Measurements from ENCODE around the gene VPS33A. TPM values are rescaled to one million over a fixed set of nuclear protein-coding genes. Genes with fewer than 3 reads are reported as not detected.
A peak's percentile ranks its signal among the peaks of the same experiment; 100 is the strongest.
"Not testable (repeated sequence)": the region's sequence is repeated elsewhere in the genome, so short reads cannot be mapped to it uniquely, and the experiment has no call there.

The VPS33A gene
- polyA plus RNA-seq, 1 donor: 20.8 TPM

DNA sequence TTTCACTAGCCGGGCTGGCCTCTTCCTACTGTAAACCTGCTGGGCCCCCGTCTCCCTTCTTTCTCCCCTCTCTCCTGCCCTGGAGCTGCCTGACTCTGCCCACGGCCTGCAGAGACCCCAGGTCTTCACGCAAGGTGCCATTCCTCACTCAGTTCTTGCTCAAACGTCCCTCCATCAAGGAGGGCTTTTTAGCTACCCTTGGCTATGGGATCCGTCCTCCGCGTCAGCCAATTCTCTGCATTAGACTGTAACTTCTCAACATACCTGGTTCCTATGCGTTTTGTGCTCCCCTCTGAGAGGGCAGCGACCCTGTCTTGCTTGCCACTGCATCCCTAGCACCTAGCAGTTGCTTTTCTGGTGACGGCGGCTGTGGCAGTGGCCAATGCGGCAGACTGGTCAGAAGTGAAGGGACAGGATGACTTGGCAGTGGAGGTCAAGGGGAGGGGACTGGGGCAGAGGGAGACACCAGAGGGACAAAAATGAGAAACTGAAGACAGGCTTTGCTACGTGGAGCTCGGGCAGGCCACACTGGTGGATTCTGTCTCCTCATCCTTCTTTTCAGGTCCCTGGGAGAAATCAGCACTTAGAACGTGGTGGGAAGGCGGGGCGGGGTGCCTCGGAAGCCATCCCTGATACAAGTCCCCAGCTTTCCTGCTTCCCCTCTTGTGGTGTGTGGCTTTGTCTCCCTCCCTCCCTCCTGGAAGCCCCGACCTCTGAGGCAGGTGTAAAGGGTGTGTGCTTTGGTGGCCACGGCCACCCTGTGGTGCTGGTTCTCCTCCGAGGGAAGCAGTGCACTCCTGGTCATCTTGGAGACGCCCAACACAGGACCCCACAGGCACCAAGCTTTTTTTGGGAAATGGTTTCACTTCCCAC, 61.0 kb downstream of the VPS33A start:
- DNase-seq: no peak

GRCh38 chr12:122204167-122205052, 61.9 kb downstream of the VPS33A start:
- DNase-seq: no peak

GRCh38 chr12:122203301-122204166, 62.8 kb downstream of the VPS33A start, which contains the start of gene B3GNT4:
TSS of gene B3GNT4 (plus strand) at chr12:122203709. CDS start at chr12:122204619, 910 bp downstream.
- peak; percentile 50 for DNase-seq

GRCh38 chr12:122202811-122203210, 63.5 kb downstream of the VPS33A start:
- not testable (repeated sequence) for DNase-seq

GRCh38 chr12:122202017-122202416, 64.3 kb downstream of the VPS33A start:
- no peak for DNase-seq

DNA sequence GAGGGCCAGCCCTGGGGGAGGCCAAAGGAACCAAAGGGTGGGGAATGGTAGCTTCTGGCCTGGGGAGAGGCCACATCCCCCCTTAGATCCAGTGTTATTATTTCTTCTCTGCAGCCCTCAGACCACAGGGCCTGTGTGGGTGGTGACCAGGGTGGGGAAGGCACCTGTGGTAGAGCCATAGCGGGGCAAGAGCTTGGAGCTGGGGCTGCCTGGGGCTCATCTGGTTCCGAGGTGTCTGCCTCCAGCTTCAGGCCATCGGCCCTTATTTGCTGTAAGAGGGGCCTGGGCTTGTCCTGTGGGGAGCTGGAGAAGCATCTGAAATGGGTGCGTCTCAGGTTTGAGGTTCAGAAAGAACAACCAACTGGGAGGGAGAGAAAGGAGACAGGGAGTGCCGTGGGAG, 64.9 kb downstream of the VPS33A start:
- DNase-seq: no peak

- DNase-seq: no peak
Observed at GRCh38 chr12:122200541-122201175, 65.6 kb downstream of the VPS33A start.

DNA sequence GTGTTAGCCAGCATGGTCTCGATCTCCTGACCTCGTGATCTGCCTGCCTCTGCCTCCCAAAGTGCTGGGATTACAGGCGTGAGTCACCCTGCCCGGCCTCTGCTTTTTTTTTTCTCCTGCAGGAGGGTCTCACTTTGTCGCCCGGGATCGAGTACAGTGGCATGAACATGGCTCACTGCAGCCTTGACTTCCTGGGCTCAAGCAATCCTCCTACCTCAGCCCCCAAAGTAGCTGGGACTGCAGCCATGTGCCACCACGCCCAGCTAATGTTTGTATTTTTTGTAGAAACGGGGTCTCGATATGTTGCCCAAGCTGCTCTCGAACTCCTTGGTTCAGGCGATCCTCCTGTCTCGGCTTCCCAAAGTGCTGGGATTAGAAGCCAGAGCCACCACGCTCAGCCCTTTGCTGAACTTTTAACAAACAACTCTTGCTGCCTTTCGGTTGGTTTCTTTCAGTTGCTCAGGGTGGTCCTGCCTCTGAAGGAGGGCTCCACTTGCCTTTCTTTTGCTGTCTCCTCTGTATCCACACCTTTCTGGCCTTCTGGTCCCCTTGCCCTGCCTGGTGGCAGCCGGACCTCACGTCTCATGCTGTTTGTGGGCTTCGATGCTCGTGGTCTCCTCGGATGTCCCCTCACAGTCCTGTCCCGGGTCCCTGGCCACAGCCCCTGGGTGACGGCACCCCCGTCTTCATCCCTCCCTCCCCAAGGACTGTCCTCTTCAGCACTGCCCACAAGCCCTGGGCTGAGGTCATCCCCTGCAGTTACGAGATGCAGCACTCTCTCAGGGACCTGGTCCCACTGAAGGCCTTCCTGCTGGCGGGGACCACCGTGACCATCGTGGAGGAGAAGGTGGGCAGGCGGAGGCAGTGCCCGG, 66.6 kb downstream of the VPS33A start:
- no peak for DNase-seq

DNA sequence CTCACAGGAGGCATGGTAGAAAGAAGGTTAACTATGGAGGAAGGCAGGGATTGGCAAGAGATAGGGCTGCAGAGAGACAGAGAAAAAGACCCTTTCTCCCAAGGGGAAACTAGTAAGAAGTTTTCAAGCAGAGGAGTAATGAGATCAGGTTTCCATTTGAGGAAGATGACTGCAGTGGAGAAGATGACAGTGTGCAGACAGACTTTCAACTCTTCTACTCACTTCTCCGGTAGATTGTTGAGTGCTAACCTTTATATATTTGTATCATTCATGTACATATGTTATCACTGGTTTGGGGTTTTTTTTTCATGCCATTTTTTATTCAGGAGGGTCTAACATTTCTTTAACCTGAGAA, 68.7 kb downstream of the VPS33A start:
- DNase-seq: no peak

DNA sequence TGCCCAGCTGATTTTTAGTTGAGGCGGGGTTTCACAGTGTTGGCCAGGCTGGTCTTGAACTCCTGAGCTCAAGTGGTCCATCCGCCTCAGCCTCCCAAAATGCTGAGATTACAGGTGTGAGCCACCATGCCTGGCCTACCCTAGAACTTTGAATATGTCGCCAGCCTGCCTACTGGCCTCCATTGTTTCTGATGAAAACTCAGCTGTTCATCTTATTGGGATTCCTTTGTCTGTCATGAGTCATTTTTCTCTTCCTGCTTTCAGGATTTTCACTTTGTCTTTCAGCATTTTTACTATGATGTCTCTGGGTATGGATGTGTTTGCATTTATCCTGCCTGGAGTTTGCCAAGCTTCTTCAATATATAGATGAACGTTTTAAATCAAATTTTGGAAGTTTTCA, 70.9 kb downstream of the VPS33A start:
- no peak for DNase-seq

DNA sequence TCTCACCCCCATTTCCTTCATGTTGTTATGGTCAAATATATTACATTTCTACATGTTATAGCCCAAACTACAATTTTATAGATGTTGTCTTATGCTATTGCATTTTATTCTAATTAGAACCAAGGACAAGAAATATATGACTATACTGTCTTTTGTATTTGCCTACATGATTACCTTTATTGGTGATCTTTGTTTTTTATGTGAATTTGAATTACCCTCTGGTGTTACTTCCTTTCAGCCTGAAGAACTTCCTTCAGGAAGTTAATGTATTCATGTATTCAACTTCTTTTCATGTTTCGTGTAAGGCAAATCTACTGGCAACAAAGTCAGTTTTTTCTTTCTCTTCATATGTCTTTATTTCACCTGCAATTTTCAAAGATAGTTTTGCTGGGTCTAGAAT, 71.5 kb downstream of the VPS33A start:
- DNase-seq: no peak

GRCh38 chr12:122192441-122192840, 73.9 kb downstream of the VPS33A start:
- no peak for DNase-seq

- peak; percentile 52 for DNase-seq
Observed at GRCh38 chr12:122190842-122191668, 75.2 kb downstream of the VPS33A start.

DNA sequence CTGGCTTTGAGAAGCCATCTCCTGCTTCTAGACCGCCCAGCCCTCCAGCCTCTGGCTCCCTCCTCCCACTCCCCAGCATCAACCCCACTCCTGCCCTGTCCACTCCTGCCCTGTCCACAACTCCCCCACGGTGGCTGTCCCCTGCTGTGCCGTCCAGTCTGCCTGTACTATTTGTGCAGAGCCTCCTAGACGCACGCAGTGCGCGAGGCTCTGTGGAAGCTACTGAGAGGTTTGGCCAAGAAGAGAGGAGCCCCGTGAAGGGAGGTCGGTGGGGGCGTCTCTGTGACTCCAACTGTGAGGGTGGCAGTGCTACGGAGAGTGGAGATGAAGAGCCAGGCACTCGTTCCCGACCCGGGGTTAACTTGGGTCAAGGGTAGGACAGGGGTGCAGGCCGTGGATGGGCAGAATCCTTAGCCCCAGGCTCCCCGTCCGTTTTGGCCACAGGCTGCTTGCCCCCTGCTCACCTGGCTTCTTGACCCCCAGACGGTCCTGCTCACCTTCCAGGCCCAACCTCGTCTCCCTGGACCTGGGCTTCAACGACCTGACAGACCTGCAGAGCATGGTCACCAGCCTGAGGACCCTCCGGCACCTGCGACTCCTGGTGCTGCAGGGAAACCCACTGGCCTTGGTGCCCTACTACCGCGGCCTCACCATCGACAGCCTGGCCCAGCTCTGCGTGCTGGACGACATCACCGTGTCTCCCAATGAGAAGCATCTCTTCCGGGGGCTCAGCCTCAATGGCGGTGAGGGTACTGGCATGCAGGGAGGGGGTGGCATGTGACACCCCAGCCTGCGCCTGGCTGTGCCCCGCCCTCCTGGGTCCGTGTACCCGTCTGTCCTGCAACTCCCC, 76.4 kb downstream of the VPS33A start:
- no peak for DNase-seq

- DNase-seq: no peak
Observed at GRCh38 chr12:122187466-122187865, 78.8 kb downstream of the VPS33A start.

DNA sequence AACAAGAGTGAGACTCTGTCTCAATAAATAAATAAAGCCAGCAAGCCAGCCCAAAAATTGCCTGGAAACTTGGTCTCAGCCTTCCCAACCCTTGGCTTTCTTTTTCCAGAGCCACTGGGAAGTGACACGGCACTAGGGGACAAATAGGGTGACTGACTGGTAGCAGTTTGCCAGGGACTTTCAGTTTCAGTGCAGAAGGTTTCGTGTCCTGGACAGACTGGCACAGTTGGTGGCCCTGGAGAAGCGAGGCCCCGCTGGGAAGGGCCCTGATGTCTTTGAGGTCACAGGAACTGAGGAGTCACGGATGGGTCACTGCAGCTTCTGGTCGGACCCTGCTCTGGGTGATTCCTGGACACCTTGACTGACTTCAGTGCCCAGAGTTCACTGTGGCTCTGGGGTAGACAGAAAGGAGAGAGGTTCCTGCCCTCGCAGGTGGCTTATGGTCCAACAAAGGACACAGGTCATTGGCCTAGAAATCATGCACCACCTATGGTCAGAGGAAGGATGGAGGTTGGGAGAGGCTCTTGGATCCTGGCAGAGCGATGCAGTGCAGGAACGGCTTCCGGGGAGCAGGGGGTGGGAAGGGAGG, 80.7 kb downstream of the VPS33A start:
- no peak for DNase-seq

DNA sequence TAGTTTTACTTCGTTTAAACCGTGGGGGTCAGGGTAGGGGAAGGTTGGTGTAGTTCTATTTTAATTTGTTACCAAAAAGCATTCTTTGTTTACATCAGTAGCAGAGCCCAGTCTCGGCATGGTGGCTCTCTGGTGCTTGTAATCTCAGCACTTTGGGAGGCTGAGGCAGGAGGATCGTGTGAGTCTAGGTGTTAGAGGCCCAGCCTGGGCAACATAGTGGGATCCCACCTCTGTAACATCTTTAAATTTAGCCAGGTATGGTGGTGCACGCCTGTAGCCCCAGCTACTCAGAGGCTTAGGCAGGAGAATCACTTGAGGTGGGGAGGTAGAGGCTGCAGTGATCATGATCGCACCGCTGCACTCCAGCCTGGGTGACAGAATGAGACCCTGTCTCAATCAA, 81.2 kb downstream of the VPS33A start:
- DNase-seq: no peak

GRCh38 chr12:122184517-122184916, 81.8 kb downstream of the VPS33A start:
- no peak for DNase-seq

All from left kidney (tissue), 2 donors.